ENCODE data around the gene SAMD13.
A peak's percentile ranks its signal among the peaks of the same experiment; 100 is the strongest.

The SAMD13 gene

GRCh38 chr1:84259376-84259775 lies 42.1 kb upstream of the SAMD13 start:
- H3K4me3 ChIP-seq (ENCODE audit: control insufficient read depth, low read depth, low read length), result no peak overlapping the region
- TF ChIP-seq CTCF (conservative IDR thresholded peaks at IDR 0.05; ENCODE audit: control insufficient read depth, insufficient read depth, low read depth, low read length), result no peak
- DNase-seq (ENCODE audit: low read depth), result no peak

GRCh38 chr1:84259989-84260388 lies 41.5 kb upstream of the SAMD13 start:
- H3K4me3 ChIP-seq (ENCODE audit: control insufficient read depth, low read depth, low read length), result no peak overlapping the region
- no peak for TF ChIP-seq CTCF (conservative IDR thresholded peaks at IDR 0.05; ENCODE audit: control insufficient read depth, insufficient read depth, low read depth, low read length)
- DNase-seq (ENCODE audit: low read depth), result no peak

- no peak overlapping the region for H3K4me3 ChIP-seq (ENCODE audit: control insufficient read depth, low read depth, low read length)
- no peak for TF ChIP-seq CTCF (conservative IDR thresholded peaks at IDR 0.05; ENCODE audit: control insufficient read depth, insufficient read depth, low read depth, low read length)
- no peak for DNase-seq (ENCODE audit: low read depth)
These were observed 40.5 kb upstream of the SAMD13 start for GRCh38 chr1:84260852-84261518.

GRCh38 chr1:84264961-84265360 lies 36.5 kb upstream of the SAMD13 start:
- no peak overlapping the region for H3K4me3 ChIP-seq (ENCODE audit: control insufficient read depth, low read depth, low read length)
- no peak for TF ChIP-seq CTCF (conservative IDR thresholded peaks at IDR 0.05; ENCODE audit: control insufficient read depth, insufficient read depth, low read depth, low read length)
- peak; percentile 17 for DNase-seq (ENCODE audit: low read depth)

- H3K4me3 ChIP-seq (ENCODE audit: control insufficient read depth, low read depth, low read length), result no peak overlapping the region
- no peak for TF ChIP-seq CTCF (conservative IDR thresholded peaks at IDR 0.05; ENCODE audit: control insufficient read depth, insufficient read depth, low read depth, low read length)
- DNase-seq (ENCODE audit: low read depth), result no peak
These were observed 35.6 kb upstream of the SAMD13 start for GRCh38 chr1:84265867-84266266.

- TF ChIP-seq CTCF (conservative IDR thresholded peaks at IDR 0.05; ENCODE audit: control insufficient read depth, insufficient read depth, low read depth, low read length), result no peak
- no peak for DNase-seq (ENCODE audit: low read depth)
These were observed 34.8 kb upstream of the SAMD13 start for GRCh38 chr1:84266748-84267147.

GRCh38 chr1:84267476-84267875 lies 34.0 kb upstream of the SAMD13 start:
- H3K4me3 ChIP-seq (ENCODE audit: control insufficient read depth, low read depth, low read length), result no peak overlapping the region
- DNase-seq (ENCODE audit: low read depth), result no peak
- TF ChIP-seq CTCF (conservative IDR thresholded peaks at IDR 0.05; ENCODE audit: control insufficient read depth, insufficient read depth, low read depth, low read length), result no peak

More at GRCh38 chr1:84266748-84267147, 34.8 kb upstream of the SAMD13 start:
- H3K4me3 ChIP-seq (ENCODE audit: control insufficient read depth, low read depth, low read length), result no peak overlapping the region
